Mesenteric fat pad (tissue), 1 donor: Measurements from ENCODE around the gene SMAGP. TPM values are rescaled to one million over a fixed set of nuclear protein-coding genes. Genes with fewer than 3 reads are reported as not detected.
A peak's percentile ranks its signal among the peaks of the same experiment; 100 is the strongest.
"Not testable (repeated sequence)": the region's sequence is repeated elsewhere in the genome, so short reads cannot be mapped to it uniquely, and the experiment has no call there.

Source experiments
- DNase-seq: peaks from one replicate; pipeline ENCODE4 v3.0.0-alpha.2; 2020; ENCODE audit warnings: low spot score
- total RNA-seq: library from RNA; stranded (reverse); fragmentation: NEBNext Ultra II Directional; extraction: Animal tissue kit (Norgen Biotek cat#: 25700); gene quantifications from one replicate; pipeline ENCODE4 v1.2.1, GENCODE V29; 2021
- donor health status: DM: yes; HTN: yes; CAD: no.

The SMAGP gene
- total RNA-seq, 1 donor from 2014 or later: 10.1 TPM

DNA sequence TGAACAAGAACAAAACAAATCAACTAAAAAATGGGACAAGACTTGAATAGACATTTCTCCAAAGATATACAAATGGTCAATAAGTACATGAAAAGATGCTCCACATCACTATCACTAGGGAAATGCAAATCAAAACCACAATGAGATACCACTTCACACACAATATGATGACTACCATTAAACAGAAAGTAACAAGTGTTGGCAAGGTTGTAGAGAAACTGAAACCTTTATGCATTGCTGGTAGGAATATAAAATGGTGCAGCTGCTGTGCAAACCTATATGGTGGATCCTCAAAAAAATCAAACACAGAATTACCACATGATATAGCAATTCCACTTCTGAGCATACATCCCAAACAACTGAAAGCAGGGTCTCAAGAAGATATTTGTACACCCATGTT is 5.2 kb downstream of the SMAGP start:
- DNase-seq: no peak

GRCh38 chr12:51264297-51264696 is 5.9 kb downstream of the SMAGP start:
- no peak for DNase-seq

DNA sequence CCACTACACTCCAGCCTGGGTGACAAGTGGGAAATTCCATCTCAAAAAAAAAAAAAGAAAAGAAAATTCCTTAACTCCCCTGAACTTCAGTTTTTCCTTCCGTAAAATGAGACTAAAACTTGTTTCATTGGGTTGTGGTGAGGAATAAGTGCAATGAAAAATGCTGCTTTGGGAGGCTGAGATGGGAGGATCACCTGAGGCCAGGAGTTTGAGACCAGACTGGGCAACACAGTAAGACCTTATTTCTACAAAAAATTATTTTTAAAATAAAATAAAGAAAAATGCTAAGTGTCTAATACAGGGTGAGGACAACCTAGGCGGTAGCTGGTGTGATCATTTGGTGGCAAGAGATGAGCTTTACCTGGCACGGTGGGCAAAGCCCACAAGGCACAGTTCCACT is 6.9 kb downstream of the SMAGP start:
- no peak for DNase-seq

DNA sequence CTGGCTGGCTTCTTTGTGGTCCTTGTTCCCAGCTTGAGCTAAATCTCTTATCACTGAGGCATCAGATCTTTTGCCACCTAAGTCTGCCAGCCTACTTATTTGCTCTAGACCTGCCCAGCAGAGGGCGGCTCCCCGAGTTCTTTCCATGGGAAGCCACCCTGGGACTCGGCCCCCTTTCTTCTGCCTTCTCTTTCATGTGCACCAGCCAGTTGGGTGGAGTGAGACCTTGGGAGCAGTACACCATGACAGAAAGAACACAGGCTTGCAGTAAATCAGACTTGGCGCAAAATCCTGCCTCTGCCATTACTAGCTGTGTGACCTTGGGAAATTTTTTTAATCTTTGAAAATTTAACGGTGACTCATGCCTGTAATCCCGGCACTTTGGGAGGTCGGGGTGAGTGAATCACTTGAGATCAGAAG is 7.4 kb downstream of the SMAGP start:
- DNase-seq: no peak

GRCh38 chr12:51259600-51259999 is 10.6 kb downstream of the SMAGP start:
- not testable (repeated sequence) for DNase-seq

DNA sequence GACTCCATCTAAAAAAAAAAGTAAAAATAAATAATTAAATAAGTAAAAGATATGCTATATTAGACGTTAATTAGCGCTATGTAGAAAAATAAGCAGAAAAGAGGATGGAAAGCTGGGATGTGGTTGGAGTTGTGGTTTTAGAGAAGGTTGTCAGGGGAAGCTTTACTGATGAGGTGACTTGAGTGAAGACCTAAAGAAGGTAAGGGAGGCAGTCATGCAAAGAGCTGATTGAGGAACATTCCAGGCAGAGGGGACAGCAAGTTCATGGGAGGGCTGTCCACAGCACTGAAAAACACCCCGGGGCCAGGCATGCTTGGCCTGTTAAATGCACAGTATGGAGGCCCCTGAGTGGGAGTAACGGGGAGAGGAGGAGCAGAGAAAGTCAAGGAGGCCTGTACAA is 15.7 kb downstream of the SMAGP start:
- no peak for DNase-seq

DNA sequence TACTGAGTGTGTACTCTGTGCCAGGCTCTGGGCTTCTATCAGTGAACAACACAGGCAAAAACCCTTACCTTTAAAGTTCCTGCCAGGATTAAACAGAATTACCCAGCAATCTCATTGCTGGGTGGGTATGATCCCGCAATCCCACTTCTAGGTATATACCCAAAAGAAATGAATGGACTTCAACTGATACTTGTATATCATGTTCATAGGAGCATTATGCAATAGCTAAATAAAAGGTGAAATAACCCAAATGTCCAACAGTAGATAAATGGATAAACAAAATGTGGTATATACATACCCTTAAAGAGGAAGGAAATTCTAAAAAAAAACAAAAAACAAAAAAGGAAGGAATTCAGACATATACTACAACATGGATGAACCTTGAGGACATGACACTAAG is 16.9 kb downstream of the SMAGP start:
- no peak for DNase-seq

DNA sequence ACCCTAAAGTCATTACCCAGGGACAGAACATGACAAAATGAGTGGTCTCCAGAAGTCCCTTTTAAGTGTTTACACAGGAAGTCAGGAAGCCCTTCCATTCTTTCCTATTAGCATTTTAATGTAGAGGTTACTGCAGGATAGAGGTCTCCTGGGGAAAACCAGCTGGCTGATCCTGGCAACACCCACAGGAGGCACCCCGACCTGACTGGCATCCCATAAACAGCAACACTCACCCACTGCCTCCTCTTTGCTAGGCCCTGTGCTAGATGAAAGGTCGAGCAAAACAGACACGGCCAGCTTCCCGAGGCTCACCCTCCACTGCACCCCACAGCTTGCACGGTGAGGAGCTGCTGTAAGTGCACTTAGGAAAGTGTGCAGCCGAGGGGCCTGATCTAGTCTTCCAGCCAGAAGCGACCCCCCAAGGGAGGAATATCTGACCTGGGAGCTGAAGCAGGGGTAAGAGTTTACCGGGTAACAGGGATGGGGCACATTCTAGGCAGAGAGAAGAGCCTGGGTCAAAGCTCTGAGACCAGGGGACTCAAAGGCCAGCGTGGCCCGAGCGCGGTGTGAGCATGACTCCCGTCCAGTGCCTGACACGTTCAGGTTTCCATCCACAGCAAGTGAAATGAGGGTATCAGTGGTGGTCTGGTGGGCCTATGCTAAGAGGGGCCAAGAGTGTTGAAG is 22.6 kb downstream of the SMAGP start:
- no peak for DNase-seq

- DNase-seq: no peak
Observed at GRCh38 chr12:51246254-51246853, 23.9 kb downstream of the SMAGP start.

DNA sequence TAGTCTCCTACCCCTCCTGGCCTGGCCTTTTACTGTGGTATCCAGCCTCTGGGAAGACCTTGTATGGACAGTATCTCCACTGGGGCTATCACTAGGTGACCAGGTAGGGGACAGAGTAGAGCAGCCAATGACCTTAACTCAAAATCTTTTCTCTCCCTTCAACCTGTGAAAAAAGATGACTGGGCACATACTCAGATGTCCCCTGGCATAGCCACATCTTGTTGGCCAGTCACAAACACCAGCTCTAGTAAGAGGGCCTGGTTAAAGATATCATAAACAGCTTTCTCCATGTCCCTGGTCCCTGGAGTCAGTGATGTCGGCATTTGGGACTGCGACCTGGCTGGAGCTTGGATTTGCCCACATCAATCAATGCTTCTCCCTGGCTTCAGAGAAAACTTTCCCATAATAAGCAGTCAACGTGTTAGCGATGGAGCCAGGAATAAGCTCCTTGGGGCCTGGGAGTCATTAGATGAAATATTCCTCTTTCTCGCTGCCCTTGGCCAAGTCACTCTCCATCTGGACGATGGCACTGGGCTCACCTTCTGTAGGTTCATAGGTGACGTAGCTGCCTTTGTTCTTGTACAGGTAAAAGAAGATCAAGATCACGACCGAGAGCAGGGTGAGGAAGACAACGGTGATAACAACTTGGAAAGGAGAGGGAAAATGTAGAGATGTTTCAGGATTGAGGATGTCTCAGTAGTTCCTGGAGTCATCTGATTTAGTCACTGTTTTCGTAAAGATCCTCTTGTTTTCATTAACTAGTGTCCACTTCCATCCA is 24.6 kb downstream of the SMAGP start:
- no peak for DNase-seq

- DNase-seq: peak; percentile 81
Observed at GRCh38 chr12:51244269-51244668, 25.9 kb downstream of the SMAGP start.

DNA sequence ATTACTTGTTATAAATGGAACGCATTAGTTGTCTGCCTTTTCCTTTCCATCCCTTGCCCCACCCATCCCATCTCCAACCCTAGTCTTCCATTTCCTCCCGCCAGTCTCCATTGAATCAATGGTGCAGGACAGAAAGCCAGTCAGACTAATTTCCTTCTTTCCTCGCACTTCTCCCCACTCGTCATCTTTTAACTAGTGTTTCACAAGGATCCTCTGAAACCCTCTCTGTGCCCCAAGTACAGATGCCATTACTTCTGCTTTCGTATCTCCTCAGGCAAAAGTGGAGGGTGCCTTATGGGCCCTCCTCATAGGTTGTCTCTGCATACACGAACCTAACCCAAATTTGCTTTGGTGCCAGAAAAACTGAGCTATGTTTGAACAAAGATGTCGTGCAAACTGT is 27.3 kb downstream of the SMAGP start:
- no peak for DNase-seq

DNA sequence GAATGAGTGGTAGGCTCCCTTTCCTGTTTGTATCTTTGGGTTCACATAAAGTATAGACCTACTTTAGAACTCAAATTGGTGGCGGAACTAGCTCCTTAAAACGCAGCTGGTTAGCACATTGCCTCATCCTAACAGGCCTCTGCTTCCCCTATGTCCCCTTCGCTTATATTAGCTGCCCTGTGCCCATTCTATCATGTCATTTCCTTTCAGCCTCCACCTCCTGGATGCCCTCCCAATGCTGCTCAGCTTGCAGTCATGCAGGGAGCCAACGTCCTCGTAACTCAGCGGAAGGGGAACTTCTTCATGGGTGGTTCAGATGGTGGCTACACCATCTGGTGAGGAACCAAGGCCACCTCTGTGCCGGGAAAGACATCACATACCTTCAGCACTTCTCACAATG is 28.1 kb downstream of the SMAGP start:
- DNase-seq: no peak

DNA sequence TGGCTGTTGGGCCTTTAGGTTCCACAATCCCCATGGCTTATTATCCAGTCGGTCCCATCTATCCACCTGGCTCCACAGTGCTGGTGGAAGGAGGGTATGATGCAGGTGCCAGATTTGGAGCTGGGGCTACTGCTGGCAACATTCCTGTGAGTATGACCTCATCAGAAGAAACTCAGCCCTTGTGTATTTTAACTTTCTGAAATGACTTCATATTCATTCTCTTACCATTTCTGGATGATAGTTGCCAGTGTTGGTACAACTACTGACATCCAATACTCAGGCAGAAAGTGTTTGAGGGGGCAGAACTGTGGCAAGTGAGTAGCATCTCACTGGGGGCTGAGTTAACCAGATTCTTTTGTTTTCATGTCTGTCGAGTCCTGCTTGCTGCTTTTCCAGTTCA is 29.2 kb downstream of the SMAGP start:
- DNase-seq: no peak

DNA sequence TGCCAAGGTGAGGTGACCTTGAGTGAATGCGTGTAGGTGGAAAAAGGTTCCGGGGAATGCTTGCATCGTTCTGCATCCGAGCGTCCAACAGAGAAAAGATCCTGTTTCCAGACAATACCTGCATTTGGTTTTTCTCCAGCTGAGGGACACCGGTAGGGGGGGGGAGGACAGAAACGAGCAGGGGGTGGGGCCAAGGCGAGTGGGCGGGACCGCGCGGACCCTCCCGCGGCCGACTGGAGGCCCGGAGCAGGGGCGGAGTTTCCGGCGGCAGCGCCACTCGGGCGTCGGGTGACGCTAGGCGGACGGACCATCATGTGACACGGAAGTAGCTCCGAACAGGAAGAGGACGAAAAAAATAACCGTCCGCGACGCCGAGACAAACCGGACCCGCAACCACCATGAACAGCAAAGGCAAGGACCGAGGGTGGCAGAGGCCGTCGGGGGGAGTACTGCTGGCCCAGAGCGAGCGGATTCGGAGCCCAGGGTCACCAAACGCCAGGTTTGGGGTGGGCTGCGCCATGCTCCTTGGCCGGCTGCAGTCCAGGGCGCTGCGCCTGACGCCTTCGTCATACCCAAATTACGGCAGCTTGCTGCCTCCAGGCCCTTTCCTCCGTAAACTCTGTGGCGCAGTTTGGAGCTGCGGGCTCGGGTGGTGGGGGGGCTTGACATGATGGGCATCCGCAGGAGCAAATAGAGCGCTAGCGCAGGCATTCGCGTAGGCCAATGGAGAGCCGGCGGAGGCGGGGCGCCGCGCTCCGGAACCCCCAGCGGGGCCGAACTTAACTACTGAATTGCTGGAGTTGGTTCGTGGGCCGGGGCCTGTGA is 31.5 kb downstream of the SMAGP start, which contains the start of gene DAZAP2:
Gene DAZAP2, plus strand, starts transcription at position 317 of the 825 bp plus-strand sequence. Its CDS starts 82 bp downstream, at position 399.
- DNase-seq: peak; percentile 98

- DNase-seq: no peak
Observed at GRCh38 chr12:51238037-51238509, 32.1 kb downstream of the SMAGP start.

GRCh38 chr12:51234530-51234929 is 35.7 kb downstream of the SMAGP start:
- DNase-seq: no peak

GRCh38 chr12:51232642-51233041 is 37.6 kb downstream of the SMAGP start:
- DNase-seq: no peak

DNA sequence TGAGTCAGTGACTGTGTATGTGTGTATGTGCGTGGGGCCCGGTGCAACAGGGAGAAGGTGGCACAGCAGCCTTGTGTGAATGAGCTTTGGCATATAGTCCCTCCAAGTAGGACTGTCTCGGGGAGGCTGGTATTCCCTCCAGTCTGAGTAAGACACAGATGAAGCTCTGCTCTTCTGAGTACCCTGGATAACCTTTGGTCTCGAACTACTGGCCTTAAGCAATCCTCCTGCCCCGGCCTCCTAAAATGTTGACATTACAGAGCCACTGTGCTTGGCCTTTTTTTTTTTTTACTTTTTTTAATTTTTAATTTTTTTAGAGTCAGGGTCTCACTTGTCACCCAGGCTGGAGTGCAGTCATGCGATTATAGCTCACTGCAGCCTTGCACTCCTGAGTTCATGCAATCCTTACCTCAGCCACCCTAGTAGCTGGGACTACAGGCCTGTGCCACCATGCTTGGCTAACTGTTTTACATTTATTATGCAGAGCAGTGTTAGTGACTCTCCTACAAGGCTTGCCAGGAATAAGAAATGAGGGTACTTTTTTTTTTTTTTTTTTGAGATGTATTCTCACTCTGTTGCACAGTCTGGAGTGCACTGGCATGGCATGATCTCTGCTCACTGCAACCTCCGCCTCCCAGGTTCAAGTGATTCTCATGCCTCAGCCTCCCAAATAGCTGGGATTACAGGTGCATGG is 41.0 kb downstream of the SMAGP start:
- DNase-seq: no peak

- no peak for DNase-seq
Observed at GRCh38 chr12:51227962-51228361, 42.3 kb downstream of the SMAGP start.

- not testable (repeated sequence) for DNase-seq
Observed at GRCh38 chr12:51227112-51227511, 43.1 kb downstream of the SMAGP start.
